Measurements from ENCODE around the gene NNAT. TPM values are rescaled to one million over a fixed set of nuclear protein-coding genes. Genes with fewer than 3 reads are reported as not detected.

NNAT gene
- total RNA-seq, 1 experiment from 2014 or later = 43.1 TPM

DNA sequence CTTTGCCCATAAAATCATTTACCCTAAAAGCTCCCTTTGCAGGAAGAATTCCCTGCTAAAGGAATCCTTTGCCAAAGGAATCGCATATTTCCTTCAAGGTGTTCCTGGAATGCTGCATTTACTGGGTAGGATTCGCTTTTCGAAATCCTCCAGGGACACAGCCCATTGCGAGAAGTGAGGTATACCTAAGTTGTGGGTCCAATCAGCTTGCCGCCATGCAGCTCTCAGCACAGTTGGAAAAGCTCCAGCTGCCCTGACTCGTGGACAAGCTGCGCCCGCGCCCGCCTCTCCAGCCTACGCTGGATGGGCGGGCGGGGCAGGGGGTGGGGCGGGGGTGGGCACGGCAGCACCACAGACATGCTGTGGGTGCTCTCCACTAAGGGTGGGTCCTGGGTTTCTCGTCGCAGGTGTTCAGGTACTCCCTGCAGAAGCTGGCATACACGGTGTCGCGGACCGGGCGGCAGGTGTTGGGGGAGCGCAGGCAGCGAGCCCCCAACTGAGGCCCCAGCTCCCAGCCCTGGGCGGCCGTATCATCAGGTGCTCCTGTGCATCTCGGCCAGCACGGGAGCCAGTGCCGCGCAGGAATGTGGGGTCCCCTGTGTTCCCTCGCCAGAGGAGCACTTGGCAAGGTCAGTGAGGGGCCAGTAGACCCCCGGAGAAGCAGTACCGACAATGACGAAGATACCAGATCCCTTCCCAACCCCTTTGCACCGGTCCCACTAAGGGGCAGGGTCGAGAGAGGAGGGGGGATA is 1.4 kb downstream of the NNAT start:
- Mint-ChIP-seq H3K4me1 (peaks cover 75 to 78% of the 10 kb centered on the region in 2 experiments), H3K27me3 (ENCODE audit: low read depth) (peaks cover 1% of the 10 kb centered on the region; the same call in 1 of the 2 replicates), H3K27ac (no peak overlapping the region), H3K4me3 (peak overlapping the region; percentile 43 to 68; a peak in 3 of 5 replicates), H3K36me3 (ENCODE audit: insufficient read depth in 1 of 3, low read depth in 3 of 3) (peaks cover 38 to 49% (median 44%) of the 10 kb centered on the region in 3 experiments), H3K9me3 (peaks cover 5 to 8% of the 10 kb centered on the region in 2 experiments; a peak in 3 of 5 replicates)
- H3K9ac ChIP-seq (ENCODE audit: extremely low read depth, insufficient read length, low read length) = no peak overlapping the region
- no peak overlapping the region for H3K27ac ChIP-seq (ENCODE audit: insufficient read length, low read depth, low read length)
- no peak overlapping the region for H2AFZ ChIP-seq (ENCODE audit: low read length)
- no CpG with 5 or more reads among the region's 36 CpGs for WGBS (ENCODE audit: extremely low coverage, insufficient read length, low lambda C conversion rate)
- H3K4me1 ChIP-seq (ENCODE audit: insufficient read depth, low read length) = peaks cover 10% of the 10 kb centered on the region; the same call in 1 of the 2 replicates
- no peak overlapping the region for H2BK15ac ChIP-seq (ENCODE audit: low read depth, low read length)
- H2BK120ac ChIP-seq (ENCODE audit: low read depth, low read length, poor library complexity, severe bottlenecking) = no peak overlapping the region
- H3K9me3 ChIP-seq (ENCODE audit: control insufficient read depth, low read depth, low read length) = no peaks in the 10 kb centered on the region
- DNase-seq = peak; percentile 69
- TF ChIP-seq, protein P1, sequence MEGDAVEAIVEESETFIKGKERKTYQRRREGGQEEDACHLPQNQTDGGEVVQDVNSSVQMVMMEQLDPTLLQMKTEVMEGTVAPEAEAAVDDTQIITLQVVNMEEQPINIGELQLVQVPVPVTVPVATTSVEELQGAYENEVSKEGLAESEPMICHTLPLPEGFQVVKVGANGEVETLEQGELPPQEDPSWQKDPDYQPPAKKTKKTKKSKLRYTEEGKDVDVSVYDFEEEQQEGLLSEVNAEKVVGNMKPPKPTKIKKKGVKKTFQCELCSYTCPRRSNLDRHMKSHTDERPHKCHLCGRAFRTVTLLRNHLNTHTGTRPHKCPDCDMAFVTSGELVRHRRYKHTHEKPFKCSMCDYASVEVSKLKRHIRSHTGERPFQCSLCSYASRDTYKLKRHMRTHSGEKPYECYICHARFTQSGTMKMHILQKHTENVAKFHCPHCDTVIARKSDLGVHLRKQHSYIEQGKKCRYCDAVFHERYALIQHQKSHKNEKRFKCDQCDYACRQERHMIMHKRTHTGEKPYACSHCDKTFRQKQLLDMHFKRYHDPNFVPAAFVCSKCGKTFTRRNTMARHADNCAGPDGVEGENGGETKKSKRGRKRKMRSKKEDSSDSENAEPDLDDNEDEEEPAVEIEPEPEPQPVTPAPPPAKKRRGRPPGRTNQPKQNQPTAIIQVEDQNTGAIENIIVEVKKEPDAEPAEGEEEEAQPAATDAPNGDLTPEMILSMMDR (conservative IDR thresholded peaks at IDR 0.05) = no peak
- H4K91ac ChIP-seq (ENCODE audit: insufficient read length, low read depth, low read length) = no peak overlapping the region
- H3K23ac ChIP-seq (ENCODE audit: insufficient read length, low read depth, low read length) = no peak overlapping the region
- peaks cover 20% of the 10 kb centered on the region for H3K79me1 ChIP-seq (ENCODE audit: insufficient read depth, low read depth, low read length, poor library complexity, severe bottlenecking)
- no peaks in the 10 kb centered on the region for H3K27me3 ChIP-seq (ENCODE audit: insufficient read depth, low read length)
- no peak overlapping the region for H2BK12ac ChIP-seq (ENCODE audit: insufficient read length, low read depth, low read length)
- no peak overlapping the region for H3K4ac ChIP-seq (ENCODE audit: low read depth, low read length)
- no peak overlapping the region for H2BK20ac ChIP-seq (ENCODE audit: low read depth, low read length, poor library complexity, severe bottlenecking)
- no peak overlapping the region for H3T11ph ChIP-seq (ENCODE audit: low read length)
- H3K23me2 ChIP-seq (ENCODE audit: insufficient read length, low read depth, low read length, poor library complexity, severe bottlenecking) = peaks cover 24% of the 10 kb centered on the region
- H3K14ac ChIP-seq (ENCODE audit: insufficient read depth, low read length) = peak overlapping the region; percentile 41; the same call in 1 of the 2 replicates
- no peak overlapping the region for H2AK5ac ChIP-seq (ENCODE audit: insufficient read length, low read length)
- no peak overlapping the region for H3K56ac ChIP-seq (ENCODE audit: insufficient read length, low read depth, low read length)
- H2BK5ac ChIP-seq (ENCODE audit: insufficient read length, low read length) = no peak overlapping the region
- peaks cover 33% of the 10 kb centered on the region; the same call in 1 of the 2 replicates for H3K79me2 ChIP-seq (ENCODE audit: insufficient read depth, low read length)
- H4K20me1 ChIP-seq (ENCODE audit: control insufficient read depth, insufficient read depth, insufficient read length) = no peaks in the 10 kb centered on the region
- no peak overlapping the region for H3K18ac ChIP-seq (ENCODE audit: insufficient read length, low read depth, low read length)
- H4K5ac ChIP-seq (ENCODE audit: insufficient read length, low read depth, low read length) = no peak overlapping the region
- H3K4me2 ChIP-seq (ENCODE audit: insufficient read depth, insufficient read length, low read length) = peak overlapping the region; percentile 26
- no peak overlapping the region for H4K8ac ChIP-seq (replicated peaks; ENCODE audit: insufficient read length, low read depth, low read length)
